OCI-LY7 (cell line): ENCODE measurements around the gene TBPL2. TPM values are rescaled to one million over a fixed set of nuclear protein-coding genes. Genes with fewer than 3 reads are reported as not detected.

Experiments used
- BruUV-seq: library from RNA; stranded (reverse); fragments of 400-500 nt; replicated peaks from 2 replicates; lab custom pipeline; 2021; lab: Mats Ljungman, UMichigan
- CTCF ChIA-PET: fragments of 300-600 bp; sonication (Branson Sonifier 250); formaldehyde crosslinking; loops from one replicate; lab custom pipeline; 2022; ENCODE audit warnings: antibody characterized with exemption; ENCODE audit not compliant: unreplicated experiment; lab: Charles Lee
- POLR2A ChIA-PET: fragments of 300-600 bp; sonication (Branson Sonifier 250); formaldehyde crosslinking; loops from one replicate; lab custom pipeline; 2022; ENCODE audit warnings: antibody characterized with exemption; lab: Charles Lee
- DNase-seq: peaks from one replicate; pipeline ENCODE4 v3.0.0-alpha.2; 2015; ENCODE audit warnings: low spot score
- H2AFZ ChIP-seq: fragments of 200-600 bp; sonication (generic), shearing (Covaris generic); 2 replicates; pipeline ENCODE4 v1.6.1; 2014; ENCODE audit warnings: mild to moderate bottlenecking, antibody characterized with exemption, low read length, moderate library complexity
- H3K27ac ChIP-seq: fragments of 200-600 bp; sonication (generic); 2 replicates; pipeline ENCODE4 v1.5.1; 2014; ENCODE audit warnings: mixed run types, low read depth, mild to moderate bottlenecking, moderate library complexity, low read length, inconsistent platforms; ENCODE audit not compliant: poor library complexity, severe bottlenecking
- H3K36me3 ChIP-seq: fragments of 200-600 bp; sonication (generic); 2 replicates; pipeline ENCODE4 v1.6.1; 2014; ENCODE audit warnings: mild to moderate bottlenecking, antibody characterized with exemption, low read length, moderate library complexity, mixed read lengths; ENCODE audit not compliant: insufficient read depth
- H3K4me1 ChIP-seq: fragments of 200-600 bp; sonication (generic); 2 replicates; pipeline ENCODE4 v1.5.1; 2014; ENCODE audit warnings: mild to moderate bottlenecking, low read length; ENCODE audit not compliant: insufficient read depth, poor library complexity, severe bottlenecking
- H3K4me2 ChIP-seq: fragments of 200-600 bp; sonication (generic); 2 replicates; pipeline ENCODE4 v1.6.1; 2014; ENCODE audit warnings: mild to moderate bottlenecking, low read length
- H3K4me3 ChIP-seq: fragments of 200-600 bp; sonication (generic); 2 replicates; pipeline ENCODE4 v1.5.1; 2014; ENCODE audit warnings: mild to moderate bottlenecking, low read depth, low read length; ENCODE audit not compliant: poor library complexity, severe bottlenecking
- H3K79me2 ChIP-seq: fragments of 200-600 bp; sonication (generic); 2 replicates; pipeline ENCODE4 v1.6.1; 2016; ENCODE audit warnings: low read depth, mild to moderate bottlenecking, low read length, moderate library complexity, mixed read lengths; ENCODE audit not compliant: insufficient read depth
- H3K9me2 ChIP-seq: fragments of 200-600 bp; sonication (generic); 2 replicates; pipeline ENCODE4 v1.6.1; 2016; ENCODE audit warnings: mild to moderate bottlenecking, low read length, mixed read lengths; ENCODE audit not compliant: insufficient read depth
- H3K9me3 ChIP-seq: fragments of 200-600 bp; sonication (generic); 2 replicates; pipeline ENCODE4 v1.6.1; 2014; ENCODE audit warnings: mild to moderate bottlenecking, mixed run types, low read length, mixed read lengths
- H4K20me1 ChIP-seq: fragments of 200-600 bp; sonication (generic); 2 replicates; pipeline ENCODE4 v1.6.1; 2014; ENCODE audit warnings: mild to moderate bottlenecking, antibody characterized with exemption, low read length, moderate library complexity, mixed read lengths; ENCODE audit not compliant: insufficient read depth
- CTCF ChIP-seq: fragments of 200-600 bp; sonication (generic); conservative IDR thresholded peaks from 2 replicates; pipeline ENCODE4 v1.5.1; 2014; ENCODE audit warnings: mild to moderate bottlenecking, antibody characterized with exemption, low read length, moderate library complexity, mixed read lengths
- EZH2phosphoT487 ChIP-seq: fragments of 200-600 bp; sonication (generic); IDR thresholded peaks from 2 replicates; pipeline ENCODE4 v1.6.1; 2018; ENCODE audit warnings: low read depth, borderline replicate concordance, mild to moderate bottlenecking, mixed run types, antibody characterized with exemption, low read length, moderate library complexity, mixed read lengths
- intact Hi-C: fragments of 100-400 bp; cut with micrococcal nuclease; formaldehyde crosslinking; loops from one replicate; pipeline ENCODE4 v1.10.0; 2022; ENCODE audit not compliant: unreplicated experiment
- total RNA-seq, 2 experiments: library from RNA; depleted of rRNA in 1 of 2; stranded (reverse); fragments of >200 nt in 1 of 2; shearing (Covaris generic) in 1 of 2; gene quantifications; 2 replicates each; pipeline ENCODE4 v1.2.3, GENCODE V29; 2014 to 2022

Gene TBPL2
- total RNA-seq, 2 experiments from 2014 or later, result not detected

- H3K9me3 ChIP-seq, result no peaks in the 10 kb centered on the region
- H3K36me3 ChIP-seq, result no peaks in the 10 kb centered on the region
- 0 out of 2 replicates have a peak overlapping the region, but pooled peaks have one; percentile 32 for H2AFZ ChIP-seq
- intact Hi-C loops, result loop anchor here (1.0 kb wide), 1 partner anchor 217 kb away; no protein-coding TSS in a partner anchor
- H3K9me2 ChIP-seq, result no peaks in the 10 kb centered on the region
- BruUV-seq, result no TSS peak
- CTCF ChIA-PET, result no interaction called here
- POLR2A ChIA-PET, result interaction anchor here (0.6 kb wide), 1 partner anchor 512 kb away, joined by 7 read pairs; no protein-coding TSS in a partner anchor
- H3K4me1 ChIP-seq, result peaks cover 7% of the 10 kb centered on the region
- no peaks in the 10 kb centered on the region for H3K79me2 ChIP-seq
- no peak overlapping the region for H3K27ac ChIP-seq
- no peaks in the 10 kb centered on the region for H4K20me1 ChIP-seq
- TF ChIP-seq CTCF, result peak; percentile 77
- no peak for TF ChIP-seq EZH2phosphoT487
- H3K4me2 ChIP-seq, result peak overlapping the region; percentile 19; the same call in 1 of the 2 replicates
- H3K4me3 ChIP-seq, result no peak overlapping the region
- peak; percentile 80 for DNase-seq
Observed at GRCh38 chr14:55430024-55430690, 10.3 kb downstream of the TBPL2 start.

GRCh38 chr14:55427439-55427838 is 13.0 kb downstream of the TBPL2 start:
- Histone ChIP-seq H3K4me1 (peaks cover 7% of the 10 kb centered on the region), H3K27ac (no peak overlapping the region), H3K4me3 (no peak overlapping the region), H3K4me2 (no peak overlapping the region), H3K9me3 (no peaks in the 10 kb centered on the region), H2AFZ (no peak overlapping the region), H3K9me2 (no peaks in the 10 kb centered on the region), H3K79me2 (no peaks in the 10 kb centered on the region), H4K20me1 (no peaks in the 10 kb centered on the region), H3K36me3 (no peaks in the 10 kb centered on the region)
- CTCF ChIA-PET, result interaction anchor here (1.0 kb wide), 1 partner anchor 17 kb away, joined by 4 read pairs; no protein-coding TSS in a partner anchor
- no peak for DNase-seq
- POLR2A ChIA-PET, result interaction anchor here (0.6 to 1.2 kb wide), 4 partner anchors 10 to 432 kb away, joined by 3 to 5 read pairs (median 4); no protein-coding TSS in a partner anchor
- intact Hi-C loops, result loop anchor here (10.0 kb wide), 1 partner anchor 343 kb away; no protein-coding TSS in a partner anchor
- TF ChIP-seq EZH2phosphoT487 (no peak), CTCF (no peak)
- no TSS peak for BruUV-seq

GRCh38 chr14:55426891-55427290 is 13.5 kb downstream of the TBPL2 start:
- Histone ChIP-seq H3K9me3 (no peaks in the 10 kb centered on the region), H3K4me2 (no peak overlapping the region), H3K9me2 (no peaks in the 10 kb centered on the region), H3K27ac (no peak overlapping the region), H3K36me3 (no peaks in the 10 kb centered on the region), H3K79me2 (no peaks in the 10 kb centered on the region), H4K20me1 (no peaks in the 10 kb centered on the region), H2AFZ (no peak overlapping the region), H3K4me3 (no peak overlapping the region), H3K4me1 (peaks cover 7% of the 10 kb centered on the region)
- intact Hi-C loops, result loop anchor here (10.0 kb wide), 1 partner anchor 342 kb away; no protein-coding TSS in a partner anchor
- TF ChIP-seq EZH2phosphoT487 (no peak), CTCF (no peak)
- no peak for DNase-seq
- BruUV-seq, result no TSS peak
- ChIA-PET POLR2A (interaction anchor here (0.7 to 1.2 kb wide), 3 partner anchors 11 to 433 kb away, joined by 3 to 5 read pairs (median 3); no protein-coding TSS in a partner anchor), CTCF (interaction anchor here (1.0 kb wide), 1 partner anchor 17 kb away, joined by 4 read pairs; no protein-coding TSS in a partner anchor)
